Esophagus muscularis mucosa (tissue), 4 donors: ENCODE data around the gene APOC1. TPM values are rescaled to one million over a fixed set of nuclear protein-coding genes. Genes with fewer than 3 reads are reported as not detected.
"Not testable (repeated sequence)": the region's sequence is repeated elsewhere in the genome, so short reads cannot be mapped to it uniquely, and the experiment has no call there.

Experiments
- DNase-seq: peaks from one replicate; pipeline ENCODE4 v3.0.0-alpha.2; 2017; ENCODE audit errors: extremely low spot score
- H3K27ac ChIP-seq, 4 donors: fragments of 200-600 bp; sonication (generic); replicated peaks in 1 of 4; 1 replicate in 3 of 4; 2 replicates in 1 of 4; pipeline ENCODE4 v1.5.1; 2016 to 2019; ENCODE audit warnings: mild to moderate bottlenecking in 1 of 4
- H3K27me3 ChIP-seq, 4 donors: fragments of 200-600 bp; sonication (generic); one replicate each; pipeline versions ENCODE4 v1.5.1 to v1.6.0; 2016 to 2019
- H3K36me3 ChIP-seq, 4 donors: fragments of 200-600 bp; sonication (generic); one replicate each; pipeline ENCODE4 v1.5.1; 2016 to 2019
- H3K4me1 ChIP-seq, 4 donors: fragments of 200-600 bp; sonication (generic); one replicate each; pipeline ENCODE4 v1.5.1; 2016 to 2019
- H3K4me3 ChIP-seq, 4 donors: fragments of 200-600 bp; sonication (generic); 1 replicate in 2 of 4; 2 replicates in 2 of 4; pipeline ENCODE4 v1.5.1; 2016 to 2019; ENCODE audit warnings: mild to moderate bottlenecking in 4 of 4, moderate library complexity in 1 of 4
- H3K9me3 ChIP-seq, 4 donors: fragments of 200-600 bp; sonication (generic); 1 replicate in 3 of 4; 2 replicates in 1 of 4; pipeline ENCODE4 v1.5.1; 2016 to 2019
- CTCF ChIP-seq, 3 experiments: fragments of 200-600 bp in 2 of 3; fragments of 450-650 bp in 1 of 3; sonication (generic) in 2 of 3; IDR thresholded peaks; one replicate each; pipeline ENCODE4 v1.5.1; 2017 to 2019; ENCODE audit warnings: antibody characterized with exemption in 3 of 3, mild to moderate bottlenecking in 2 of 3, moderate library complexity in 1 of 3
- EP300 ChIP-seq: sonication (generic); formaldehyde crosslinking; IDR thresholded peaks from one replicate; pipeline ENCODE4 v1.6.1; 2017; ENCODE audit warnings: antibody characterized with exemption
- POLR2A ChIP-seq: fragments of 450-650 bp; IDR thresholded peaks from one replicate; pipeline ENCODE4 v1.6.1; 2017; ENCODE audit warnings: antibody characterized with exemption, moderate library complexity, mild to moderate bottlenecking, low read depth
- POLR2AphosphoS5 ChIP-seq, 2 donors: sonication (generic); formaldehyde crosslinking; IDR thresholded peaks; one replicate each; pipeline ENCODE4 v1.6.1; 2017; ENCODE audit warnings: antibody characterized with exemption in 2 of 2
- WGBS: methylation state at CpG from one replicate; pipeline ENCODE4 v1.1.5; 2018; 5-methylcytosine and 5-hydroxymethylcytosine counted together
- intact Hi-C: fragments of 100-400 bp; cut with DNase I; formaldehyde crosslinking; loops from one replicate; pipeline ENCODE4 v1.15.1; 2023
- total RNA-seq, 4 donors: library from RNA; depleted of rRNA; stranded (reverse); fragments of >200 nt; gene quantifications; one replicate each; pipeline versions ENCODE4 v1.1.0 to v1.2.1, GENCODE V29; 2016

The APOC1 gene
- total RNA-seq = 1 to 10 TPM in 1 of 4 donors, not detected in 3; 2.5 TPM

- WGBS = 16% methylated on average over 22 of the region's 28 CpGs
- H3K9me3 ChIP-seq, intact Hi-C loops, H3K36me3 ChIP-seq: not testable (repeated sequence)
- peak; percentile 96 for DNase-seq
- Histone ChIP-seq H3K4me3 (peak within 1 kb of the TSS; percentile 53 to 61 (median 57)), H3K27me3 (peaks cover 0 to 15% (median 0%) of the 10 kb centered on the region in 4 donors), H3K4me1 (peaks cover 5 to 35% (median 28%) of the 10 kb centered on the region in 4 donors), H3K27ac (peak within 1 kb of the TSS in 2 of 4 donors; percentile 19 to 49)
Observed at GRCh38 chr19:44914433-44915206, at the start of gene APOC1. TSS of gene APOC1 (plus strand) at chr19:44914608. CDS start at chr19:44914892, 284 bp downstream.

GRCh38 chr19:44865196-44865767 lies 49.1 kb upstream of the APOC1 start:
- no peak overlapping the region for H3K4me3 ChIP-seq
- no peak for TF ChIP-seq POLR2A
- no peak for TF ChIP-seq CTCF (IDR thresholded peaks at IDR 0.05)
- no peak for TF ChIP-seq EP300
- no peak for TF ChIP-seq POLR2AphosphoS5 (IDR thresholded peaks at IDR 0.05)
- 90% methylated on average over 20 of the region's 27 CpGs for whole genome bisulfite sequencing
- H3K27me3 ChIP-seq = no peaks in the 10 kb centered on the region
- no peak for DNase-seq
- peaks cover 0 to 18% (median 10%) of the 10 kb centered on the region in 4 donors for H3K4me1 ChIP-seq
- H3K27ac ChIP-seq = no peak overlapping the region
- intact Hi-C loops = no loop called here
- H3K36me3 ChIP-seq = peaks cover 13 to 49% (median 36%) of the 10 kb centered on the region in 4 donors
- no peaks in the 10 kb centered on the region for H3K9me3 ChIP-seq

- WGBS = 84% methylated on average over 4 of the region's 4 CpGs
- peaks cover 17 to 56% (median 36%) of the 10 kb centered on the region in 4 donors for H3K36me3 ChIP-seq
- DNase-seq = no peak
Observed at GRCh38 chr19:44866664-44867063, 47.7 kb upstream of the APOC1 start.

GRCh38 chr19:44867578-44867977 lies 46.8 kb upstream of the APOC1 start:
- WGBS = 87% methylated on average over 12 of the region's 12 CpGs
- H3K4me1 ChIP-seq = peaks cover 0 to 27% (median 18%) of the 10 kb centered on the region in 4 donors
- H3K4me3 ChIP-seq = no peak overlapping the region
- peaks cover 21 to 65% (median 46%) of the 10 kb centered on the region in 4 donors for H3K36me3 ChIP-seq
- no peak for TF ChIP-seq POLR2A
- no peak for TF ChIP-seq CTCF (IDR thresholded peaks at IDR 0.05)
- no peak for TF ChIP-seq POLR2AphosphoS5 (IDR thresholded peaks at IDR 0.05)
- no peak for TF ChIP-seq EP300
- DNase-seq = no peak
- intact Hi-C loops = no loop called here
- H3K27ac ChIP-seq = peak overlapping the region in 2 of 4 donors; percentile 16 to 48
- H3K27me3 ChIP-seq = no peaks in the 10 kb centered on the region
- no peaks in the 10 kb centered on the region for H3K9me3 ChIP-seq

More at GRCh38 chr19:44866664-44867063, 47.7 kb upstream of the APOC1 start:
- intact Hi-C loops = no loop called here
- H3K27ac ChIP-seq = peak overlapping the region in 2 of 4 donors; percentile 1 to 14
- H3K9me3 ChIP-seq = no peaks in the 10 kb centered on the region
- no peak for TF ChIP-seq EP300
- TF ChIP-seq CTCF (IDR thresholded peaks at IDR 0.05) = no peak
- TF ChIP-seq POLR2A = no peak
- TF ChIP-seq POLR2AphosphoS5 (IDR thresholded peaks at IDR 0.05) = no peak
- H3K4me1 ChIP-seq = peaks cover 0 to 27% (median 17%) of the 10 kb centered on the region in 4 donors
- H3K27me3 ChIP-seq = no peaks in the 10 kb centered on the region
- no peak overlapping the region for H3K4me3 ChIP-seq

GRCh38 chr19:44869733-44870470 lies 44.5 kb upstream of the APOC1 start:
- Histone ChIP-seq H3K27ac (peak overlapping the region in 3 of 4 donors; percentile 47 to 68 (median 66)), H3K36me3 (peaks cover 43 to 85% (median 65%) of the 10 kb centered on the region in 4 donors), H3K9me3 (no peaks in the 10 kb centered on the region), H3K4me3 (no peak overlapping the region), H3K27me3 (no peaks in the 10 kb centered on the region), H3K4me1 (peaks cover 0 to 27% (median 18%) of the 10 kb centered on the region in 4 donors)
- intact Hi-C loops = no loop called here
- 68% methylated on average over 13 of the region's 13 CpGs for WGBS
- DNase-seq = no peak
- TF ChIP-seq EP300 (no peak), CTCF (IDR thresholded peaks at IDR 0.05) (no peak), POLR2A (no peak), POLR2AphosphoS5 (IDR thresholded peaks at IDR 0.05) (no peak)
